Gastroesophageal sphincter (tissue), 4 donors: Measurements from ENCODE around the gene LDLRAP1. TPM values are rescaled to one million over a fixed set of nuclear protein-coding genes. Genes with fewer than 3 reads are reported as not detected.
A peak's percentile ranks its signal among the peaks of the same experiment; 100 is the strongest.

Experiments
- ATAC-seq: fragments of 150-250 bp; one replicate; pipeline ENCODE4 v1.9.1; 2016; ENCODE audit warnings: mild to moderate bottlenecking, moderate library complexity
- H3K27ac ChIP-seq, 4 donors: fragments of 200-600 bp; sonication (generic) in 3 of 4; 1 replicate in 3 of 4; 2 replicates in 1 of 4; pipeline ENCODE4 v1.5.1; 2016 to 2019
- H3K27me3 ChIP-seq: fragments of 200-600 bp; sonication (generic); one replicate; pipeline ENCODE4 v1.5.1; 2019
- H3K36me3 ChIP-seq, 2 donors: fragments of 200-600 bp; sonication (generic); one replicate each; pipeline ENCODE4 v1.5.1; 2019; ENCODE audit warnings: control low read depth in 1 of 2
- H3K4me1 ChIP-seq, 3 donors: fragments of 200-600 bp; sonication (generic); 1 replicate in 2 of 3; 2 replicates in 1 of 3; pipeline ENCODE4 v1.5.1; 2016 to 2019; ENCODE audit warnings: control low read depth in 2 of 3
- H3K4me3 ChIP-seq, 2 donors: fragments of 200-600 bp; sonication (generic); one replicate each; pipeline ENCODE4 v1.5.1; 2019; ENCODE audit warnings: mild to moderate bottlenecking in 1 of 2, moderate library complexity in 1 of 2
- H3K9me3 ChIP-seq, 3 donors: fragments of 200-600 bp; sonication (generic); one replicate each; pipeline ENCODE4 v1.5.1; 2017 to 2019; ENCODE audit warnings: control low read depth in 2 of 3
- EP300 ChIP-seq: sonication (generic); formaldehyde crosslinking; IDR thresholded peaks from one replicate; pipeline ENCODE4 v1.6.1; 2017; ENCODE audit warnings: antibody characterized with exemption, mild to moderate bottlenecking
- POLR2A ChIP-seq, 2 donors: fragments of 450-650 bp; IDR thresholded peaks; one replicate each; pipeline ENCODE4 v1.6.1; 2017; ENCODE audit warnings: antibody characterized with exemption in 2 of 2, mild to moderate bottlenecking in 2 of 2, moderate library complexity in 1 of 2
- POLR2AphosphoS5 ChIP-seq: sonication (generic); formaldehyde crosslinking; IDR thresholded peaks from one replicate; pipeline ENCODE4 v1.6.1; 2017; ENCODE audit warnings: antibody characterized with exemption
- WGBS, 2 donors: methylation state at CpG; one replicate each; pipeline ENCODE4 v1.1.5; 2018; ENCODE audit warnings: low coverage in 1 of 2; 5-methylcytosine and 5-hydroxymethylcytosine counted together
- total RNA-seq, 4 donors: library from RNA; depleted of rRNA; stranded (reverse); fragments of >200 nt; gene quantifications; one replicate each; pipeline ENCODE4 v1.1.0, GENCODE V29; 2016
- TF ChIP-seq, protein P1 (sequence below), 4 experiments: fragments of 200-600 bp in 2 of 4; fragments of 450-650 bp in 2 of 4; sonication (generic) in 1 of 4; IDR thresholded peaks; one replicate each; pipeline ENCODE4 v1.5.1; 2017 to 2019; ENCODE audit warnings: antibody characterized with exemption in 4 of 4, mild to moderate bottlenecking in 2 of 4, moderate library complexity in 2 of 4

The LDLRAP1 gene
- total RNA-seq, 4 donors from 2014 or later: 13.6 to 21.3 (median 17.2) TPM

DNA sequence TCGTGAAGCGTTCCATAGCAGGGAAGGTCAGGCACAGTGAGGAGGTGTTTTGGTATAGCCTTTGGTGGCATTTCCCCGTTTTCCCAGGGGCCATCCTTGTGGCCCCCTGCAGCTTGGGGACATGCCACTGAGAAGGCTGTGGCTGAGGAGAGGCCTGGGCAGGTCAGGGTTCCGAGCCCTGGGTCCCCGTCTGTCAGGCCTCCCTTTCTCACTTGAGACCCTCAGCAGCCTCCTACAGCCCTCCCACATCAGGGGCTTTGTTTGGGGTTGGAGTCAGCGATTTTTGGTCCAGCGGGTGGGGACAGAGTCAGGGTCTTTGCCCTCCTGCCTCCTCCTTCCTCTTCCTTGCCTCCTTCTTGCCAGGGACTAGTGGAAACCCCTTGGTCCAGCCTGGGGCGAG is 22.2 kb downstream of the LDLRAP1 start:
- no peak for ATAC-seq
- peak overlapping the region; percentile 76 to 92 (median 90) for H3K27ac ChIP-seq
- WGBS, 2 donors: 67 to 71% methylated on average over 3 to 6 of the region's 8 CpGs
- H3K36me3 ChIP-seq: peaks cover 0 to 35% of the 10 kb centered on the region in 2 donors
- H3K9me3 ChIP-seq: no peaks in the 10 kb centered on the region
- TF ChIP-seq POLR2A (IDR thresholded peaks at IDR 0.05) (no peak), POLR2AphosphoS5 (no peak), EP300 (no peak)
- TF ChIP-seq, protein P1, sequence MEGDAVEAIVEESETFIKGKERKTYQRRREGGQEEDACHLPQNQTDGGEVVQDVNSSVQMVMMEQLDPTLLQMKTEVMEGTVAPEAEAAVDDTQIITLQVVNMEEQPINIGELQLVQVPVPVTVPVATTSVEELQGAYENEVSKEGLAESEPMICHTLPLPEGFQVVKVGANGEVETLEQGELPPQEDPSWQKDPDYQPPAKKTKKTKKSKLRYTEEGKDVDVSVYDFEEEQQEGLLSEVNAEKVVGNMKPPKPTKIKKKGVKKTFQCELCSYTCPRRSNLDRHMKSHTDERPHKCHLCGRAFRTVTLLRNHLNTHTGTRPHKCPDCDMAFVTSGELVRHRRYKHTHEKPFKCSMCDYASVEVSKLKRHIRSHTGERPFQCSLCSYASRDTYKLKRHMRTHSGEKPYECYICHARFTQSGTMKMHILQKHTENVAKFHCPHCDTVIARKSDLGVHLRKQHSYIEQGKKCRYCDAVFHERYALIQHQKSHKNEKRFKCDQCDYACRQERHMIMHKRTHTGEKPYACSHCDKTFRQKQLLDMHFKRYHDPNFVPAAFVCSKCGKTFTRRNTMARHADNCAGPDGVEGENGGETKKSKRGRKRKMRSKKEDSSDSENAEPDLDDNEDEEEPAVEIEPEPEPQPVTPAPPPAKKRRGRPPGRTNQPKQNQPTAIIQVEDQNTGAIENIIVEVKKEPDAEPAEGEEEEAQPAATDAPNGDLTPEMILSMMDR (IDR thresholded peaks at IDR 0.05): no peak
- no peak overlapping the region for H3K4me3 ChIP-seq
- H3K27me3 ChIP-seq: no peaks in the 10 kb centered on the region
- H3K4me1 ChIP-seq: peaks cover 0 to 89% (median 41%) of the 10 kb centered on the region in 3 donors

DNA sequence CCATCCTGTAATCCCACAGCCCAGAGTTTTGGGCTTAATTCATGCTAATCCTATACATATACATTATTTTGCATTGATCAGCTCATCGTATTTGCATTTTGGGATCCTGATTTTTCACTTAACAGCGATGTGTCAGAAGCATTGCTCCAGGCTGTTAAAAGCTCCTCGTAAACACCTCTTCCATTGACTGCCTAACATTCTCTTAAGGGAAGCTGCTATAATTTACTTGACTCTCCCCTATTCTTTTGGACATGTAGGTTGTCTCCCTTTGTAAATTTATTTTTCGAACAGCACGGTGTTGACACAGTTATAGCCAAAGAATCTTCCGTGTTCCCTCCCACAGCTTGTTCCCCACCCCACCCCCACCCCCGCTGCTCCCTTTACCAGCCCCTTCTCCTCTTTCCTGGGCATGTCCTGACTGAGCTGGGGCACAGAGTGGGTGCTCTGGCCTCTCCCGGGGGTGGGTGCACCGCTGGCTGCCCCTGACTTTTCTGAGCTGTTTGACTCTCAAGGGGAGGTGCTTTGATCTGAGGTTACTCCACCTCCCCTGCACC is 22.8 kb downstream of the LDLRAP1 start:
- H3K36me3 ChIP-seq: peaks cover 0 to 32% of the 10 kb centered on the region in 2 donors
- no peaks in the 10 kb centered on the region for H3K27me3 ChIP-seq
- 42 to 46% methylated on average over 6 to 9 of the region's 9 CpGs for WGBS, 2 donors
- no peaks in the 10 kb centered on the region for H3K9me3 ChIP-seq
- peaks cover 0 to 83% (median 41%) of the 10 kb centered on the region in 3 donors for H3K4me1 ChIP-seq
- H3K27ac ChIP-seq: peak overlapping the region; percentile 76 to 92 (median 90)
- no peak for ATAC-seq
- no peak for TF ChIP-seq POLR2A (IDR thresholded peaks at IDR 0.05)
- TF ChIP-seq, protein P1 (IDR thresholded peaks at IDR 0.05): no peak
- peak overlapping the region in 1 of 2 donors; percentile 20 for H3K4me3 ChIP-seq

DNA sequence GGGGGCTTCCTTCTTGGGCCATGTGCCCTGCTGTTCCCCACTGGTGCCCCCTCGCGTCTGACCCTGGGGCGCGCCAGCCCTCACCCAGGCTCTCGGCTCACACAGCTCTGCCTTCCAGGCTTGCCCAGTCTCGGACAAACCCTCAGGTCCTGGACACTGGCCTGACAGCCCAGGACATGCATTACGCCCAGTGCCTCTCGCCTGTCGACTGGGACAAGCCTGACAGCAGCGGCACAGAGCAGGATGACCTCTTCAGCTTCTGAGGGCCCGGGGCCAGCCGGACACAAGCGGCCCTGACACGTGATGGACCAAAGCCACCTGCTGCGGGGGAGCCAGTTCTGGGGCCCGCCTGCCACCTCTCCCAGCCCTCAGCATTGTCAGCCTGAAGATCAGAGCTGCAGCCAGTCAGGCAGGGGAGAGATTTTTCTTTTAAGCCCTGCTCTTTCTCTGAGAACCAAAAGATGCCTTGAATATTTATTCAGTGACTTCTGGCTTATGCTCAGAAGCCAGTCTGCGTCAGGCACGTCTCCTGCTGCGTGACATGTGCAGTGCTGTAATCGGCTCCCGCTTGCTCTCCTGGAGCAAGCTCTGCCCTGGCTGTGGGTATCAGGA is 23.4 kb downstream of the LDLRAP1 start:
- no peaks in the 10 kb centered on the region for H3K9me3 ChIP-seq
- peak; percentile 83 for ATAC-seq
- no peaks in the 10 kb centered on the region for H3K27me3 ChIP-seq
- TF ChIP-seq POLR2A (IDR thresholded peaks at IDR 0.05) (no peak), POLR2AphosphoS5 (peak; percentile 85), EP300 (no peak)
- TF ChIP-seq, protein P1 (IDR thresholded peaks at IDR 0.05): peak in 2 of 4 experiments; percentile 21 to 28
- WGBS, 2 donors: 14% methylated on average over 7 of the region's 21 CpGs; no CpG with 5 or more reads in 1 of the 2 donors
- peak overlapping the region in 1 of 2 donors; percentile 20 for H3K4me3 ChIP-seq
- H3K36me3 ChIP-seq: peaks cover 0 to 29% of the 10 kb centered on the region in 2 donors
- H3K4me1 ChIP-seq: peaks cover 0 to 79% (median 37%) of the 10 kb centered on the region in 3 donors
- peak overlapping the region; percentile 76 to 92 (median 90) for H3K27ac ChIP-seq

DNA sequence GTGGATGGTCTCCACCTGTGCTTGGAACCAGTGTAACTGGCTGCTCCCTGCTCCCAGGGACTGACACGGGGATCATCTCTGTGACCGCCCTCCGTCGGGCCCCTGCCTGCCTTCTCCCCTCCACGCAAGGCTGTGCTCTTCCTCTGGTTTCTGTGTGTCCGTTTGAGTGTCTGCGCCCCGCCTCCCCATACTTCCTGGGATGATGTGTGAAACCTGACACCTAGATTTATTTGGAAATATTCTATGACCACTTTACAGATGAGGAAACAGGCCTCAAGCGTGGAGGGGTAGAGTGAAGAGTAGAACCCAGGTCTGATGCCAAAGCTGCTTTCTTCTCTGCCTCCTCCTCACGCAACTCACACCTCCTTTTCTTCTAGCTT is 24.3 kb downstream of the LDLRAP1 start:
- peak overlapping the region; percentile 76 to 92 (median 90) for H3K27ac ChIP-seq
- TF ChIP-seq POLR2AphosphoS5 (no peak), EP300 (no peak), POLR2A (IDR thresholded peaks at IDR 0.05) (no peak)
- TF ChIP-seq, protein P1 (IDR thresholded peaks at IDR 0.05): no peak
- WGBS, 2 donors: 60 to 63% methylated on average over 5 to 8 of the region's 10 CpGs
- ATAC-seq: peak; percentile 22
- peaks cover 0 to 20% of the 10 kb centered on the region in 2 donors for H3K36me3 ChIP-seq
- no peak overlapping the region for H3K4me3 ChIP-seq
- H3K4me1 ChIP-seq: peaks cover 0 to 80% (median 35%) of the 10 kb centered on the region in 3 donors
- H3K27me3 ChIP-seq: no peaks in the 10 kb centered on the region
- no peaks in the 10 kb centered on the region for H3K9me3 ChIP-seq
